Measurements from ENCODE around the gene QTRT2. TPM values are rescaled to one million over a fixed set of nuclear protein-coding genes. Genes with fewer than 3 reads are reported as not detected.

The QTRT2 gene
- total RNA-seq, 2 experiments from 2014 or later, result 30.0 to 33.0 TPM

DNA sequence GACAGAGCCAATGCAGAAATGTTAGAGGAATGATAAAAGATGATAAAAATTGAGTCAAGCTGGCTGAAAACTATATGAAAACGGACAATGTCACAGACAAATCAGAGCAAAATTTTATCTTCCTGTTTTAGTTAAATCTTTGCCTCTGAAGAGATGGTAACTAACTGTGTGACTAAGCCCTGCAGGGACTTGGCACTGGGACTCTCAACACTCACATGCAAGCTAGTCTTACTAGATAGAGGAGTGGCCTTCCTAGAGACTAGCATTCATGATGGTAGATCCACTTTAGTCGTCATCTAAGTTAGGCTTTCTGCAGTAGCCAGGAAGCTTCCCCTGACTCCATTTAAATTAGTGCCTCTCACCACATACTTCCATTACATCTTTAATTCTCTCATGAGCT is 4.3 kb upstream of the QTRT2 start:
- H3K9me3 Mint-ChIP-seq, result no peaks in the 10 kb centered on the region
- peaks cover 6% of the 10 kb centered on the region for H3K4me1 Mint-ChIP-seq
- POLR2A ChIA-PET, result no interaction called here

DNA sequence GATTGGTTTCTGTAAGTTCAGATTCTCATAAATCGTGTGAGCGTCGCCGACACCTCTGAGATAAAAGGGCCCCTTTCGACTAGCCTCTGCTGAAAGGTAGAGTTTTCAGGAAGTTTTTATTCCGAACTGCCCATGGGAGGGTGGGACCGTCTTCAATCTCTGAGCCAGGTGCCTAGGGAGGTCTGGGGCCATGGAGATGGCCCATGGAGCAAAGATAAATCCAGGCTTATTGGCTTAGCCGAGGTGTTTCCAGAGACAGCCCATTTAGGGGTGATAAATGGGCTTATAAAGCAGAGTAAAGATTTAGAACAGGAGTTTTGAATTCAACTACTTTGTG is 442 bp downstream of the QTRT2 start:
- Mint-ChIP-seq H3K27ac (peak overlapping the region; percentile 88), H3K4me3 (peak overlapping the region; percentile 91), H3K9me3 (no peaks in the 10 kb centered on the region), H3K4me1 (peaks cover 26% of the 10 kb centered on the region), H3K36me3 (peaks cover 8% of the 10 kb centered on the region), H3K27me3 (no peaks in the 10 kb centered on the region)
- ATAC-seq (ENCODE audit: low read depth) (peak; percentile 4), DNase-seq (no peak)
- POLR2A ChIA-PET, result no interaction called here

More for the DNA sequence above, 4.3 kb upstream of the QTRT2 start:
- H3K27ac Mint-ChIP-seq, result no peak overlapping the region
- ATAC-seq (ENCODE audit: low read depth), result no peak
- H3K36me3 Mint-ChIP-seq, result no peaks in the 10 kb centered on the region
- no peak for DNase-seq
- H3K4me3 Mint-ChIP-seq, result no peak overlapping the region
- H3K27me3 Mint-ChIP-seq, result no peaks in the 10 kb centered on the region

DNA sequence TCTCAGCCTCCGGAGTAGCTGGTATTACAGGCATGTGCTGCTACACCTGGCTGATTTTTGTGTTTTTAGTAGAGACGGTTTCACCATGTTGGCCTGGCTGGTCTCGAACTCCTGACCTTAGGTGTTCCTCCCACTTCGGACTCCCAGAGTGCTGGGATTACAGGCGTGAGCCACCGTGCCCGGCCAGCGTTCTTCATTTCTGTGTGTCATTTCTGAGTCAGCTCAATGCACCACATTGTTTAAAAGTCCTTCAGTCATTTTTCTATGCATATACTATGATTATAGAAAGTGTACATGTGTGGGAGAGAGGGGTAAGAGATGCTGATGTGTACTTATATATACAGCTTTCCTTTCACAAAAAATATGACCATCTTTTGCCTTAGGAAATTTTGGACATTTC is 2.1 kb downstream of the QTRT2 start:
- no peak overlapping the region for H3K27ac Mint-ChIP-seq
- H3K9me3 Mint-ChIP-seq, result no peaks in the 10 kb centered on the region
- H3K36me3 Mint-ChIP-seq, result peaks cover 10% of the 10 kb centered on the region
- peaks cover 32% of the 10 kb centered on the region for H3K4me1 Mint-ChIP-seq
- POLR2A ChIA-PET, result interaction anchor here (0.6 to 0.7 kb wide), 2 partner anchors 8 to 99 kb away, joined by 3 to 4 read pairs; no protein-coding TSS in a partner anchor
- no peak for ATAC-seq (ENCODE audit: low read depth)
- DNase-seq, result no peak
- peak overlapping the region; percentile 91 for H3K4me3 Mint-ChIP-seq
- H3K27me3 Mint-ChIP-seq, result no peaks in the 10 kb centered on the region

DNA sequence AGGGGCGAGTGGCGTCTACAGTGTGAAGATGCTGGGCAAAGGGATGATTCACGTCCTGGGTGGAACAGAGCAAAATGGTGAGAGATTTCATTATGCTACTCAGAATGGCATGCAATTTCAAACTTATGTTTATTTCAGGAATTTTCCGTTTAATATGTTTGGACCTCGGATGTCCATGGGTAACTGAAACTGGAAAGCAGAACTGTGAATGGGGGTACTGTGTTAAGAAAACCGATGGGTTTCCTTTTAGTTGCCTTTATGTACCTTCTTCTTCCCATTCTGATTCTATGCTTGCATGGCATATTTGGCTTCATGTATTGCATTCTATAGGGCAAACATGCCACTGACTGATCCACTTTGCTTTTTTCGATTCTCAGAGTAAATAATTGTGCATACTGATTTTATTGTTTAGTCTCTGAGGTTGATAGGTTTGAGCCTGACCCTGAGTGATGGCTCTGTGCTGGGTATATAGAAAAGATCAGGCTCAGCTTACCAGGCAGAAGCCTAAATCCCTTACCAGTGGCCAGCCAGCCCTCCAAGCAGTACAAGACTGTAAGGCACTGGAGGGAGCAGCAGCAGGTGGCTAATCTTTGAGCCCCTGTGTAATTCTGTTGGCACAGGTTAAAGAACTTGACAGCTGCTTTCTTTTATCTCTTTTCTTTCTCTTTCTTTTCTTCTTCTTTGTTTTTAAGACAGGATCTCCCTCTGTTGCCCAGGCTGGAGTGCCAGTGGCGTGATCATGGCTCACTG is 4.5 kb downstream of the QTRT2 start:
- Mint-ChIP-seq H3K4me3 (no peak overlapping the region), H3K27ac (no peak overlapping the region), H3K27me3 (no peaks in the 10 kb centered on the region), H3K36me3 (peaks cover 10% of the 10 kb centered on the region), H3K4me1 (peaks cover 29% of the 10 kb centered on the region), H3K9me3 (no peaks in the 10 kb centered on the region)
- POLR2A ChIA-PET, result no interaction called here
- ATAC-seq (ENCODE audit: low read depth), result no peak
- DNase-seq, result no peak

DNA sequence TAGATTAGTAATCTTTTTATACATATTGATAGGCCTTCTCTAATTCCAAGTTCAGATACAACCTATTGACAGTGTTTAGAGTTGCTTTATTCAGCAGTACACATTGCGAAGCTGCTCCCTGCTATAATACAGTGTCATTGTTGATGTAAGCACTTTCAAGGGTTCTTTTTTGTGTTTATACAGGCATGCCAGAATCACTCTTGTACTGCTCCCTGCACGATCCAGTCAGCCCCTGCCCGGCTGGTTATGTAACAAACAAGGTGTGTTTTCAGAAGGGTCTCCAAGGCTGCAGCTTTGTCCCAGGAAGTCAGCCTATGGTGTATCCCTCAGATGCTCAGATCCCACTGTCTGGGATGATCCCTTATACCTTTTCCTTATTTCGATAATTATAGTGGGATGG is 11.3 kb downstream of the QTRT2 start:
- Mint-ChIP-seq H3K4me3 (no peak overlapping the region), H3K27me3 (no peaks in the 10 kb centered on the region), H3K4me1 (peaks cover 2% of the 10 kb centered on the region), H3K27ac (no peak overlapping the region), H3K9me3 (no peaks in the 10 kb centered on the region), H3K36me3 (peaks cover 15% of the 10 kb centered on the region)
- DNase-seq (no peak), ATAC-seq (ENCODE audit: low read depth) (no peak)
- POLR2A ChIA-PET, result no interaction called here

DNA sequence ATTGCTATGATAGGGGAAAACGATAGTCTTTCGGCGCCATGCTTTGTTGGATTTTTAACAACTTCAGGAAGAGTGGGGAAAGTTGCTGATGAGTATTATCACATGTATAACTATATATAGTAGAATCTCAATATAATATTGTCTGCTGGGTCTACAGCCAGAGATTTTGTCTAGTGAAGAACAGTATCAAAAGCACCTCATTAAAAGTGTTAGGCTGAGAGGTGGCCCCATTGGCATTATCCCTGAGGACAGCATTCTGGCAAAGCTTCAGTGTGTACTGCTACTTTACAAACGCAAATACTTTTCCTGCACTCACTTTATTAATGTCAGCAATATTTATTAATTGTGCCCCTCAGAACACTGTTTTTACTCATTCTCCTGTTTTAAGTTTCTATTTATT is 11.8 kb downstream of the QTRT2 start:
- H3K27me3 Mint-ChIP-seq, result no peaks in the 10 kb centered on the region
- no peak overlapping the region for H3K4me3 Mint-ChIP-seq
- no peak for DNase-seq
- H3K9me3 Mint-ChIP-seq, result no peaks in the 10 kb centered on the region
- H3K36me3 Mint-ChIP-seq, result peaks cover 14% of the 10 kb centered on the region
- ATAC-seq (ENCODE audit: low read depth), result no peak
- H3K4me1 Mint-ChIP-seq, result no peaks in the 10 kb centered on the region
- no peak overlapping the region for H3K27ac Mint-ChIP-seq
- POLR2A ChIA-PET, result no interaction called here

DNA sequence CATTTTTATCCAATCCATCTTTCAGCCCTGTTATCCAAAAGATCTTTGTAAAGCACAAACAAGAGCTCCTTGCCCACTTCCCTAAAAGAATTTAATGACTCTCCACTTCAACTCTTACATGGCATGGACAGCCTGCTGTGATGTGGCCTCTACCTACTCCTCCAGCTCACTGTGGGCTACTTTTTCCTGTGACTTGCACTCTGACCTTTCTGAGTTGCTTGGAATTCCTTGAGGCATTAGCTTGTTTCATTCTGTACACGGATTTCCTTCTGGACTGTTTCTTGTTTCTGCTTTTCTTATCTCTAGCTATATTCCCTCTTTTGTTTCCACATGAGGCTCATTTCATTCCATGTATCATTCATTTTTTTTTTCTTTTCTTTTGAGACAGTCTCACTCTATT is 15.2 kb downstream of the QTRT2 start:
- no peak for ATAC-seq (ENCODE audit: low read depth)
- Mint-ChIP-seq H3K4me3 (no peak overlapping the region), H3K36me3 (peaks cover 22% of the 10 kb centered on the region), H3K27ac (no peak overlapping the region), H3K9me3 (no peaks in the 10 kb centered on the region), H3K27me3 (no peaks in the 10 kb centered on the region), H3K4me1 (no peaks in the 10 kb centered on the region)
- DNase-seq, result no peak
- POLR2A ChIA-PET, result interaction anchor here (1.1 kb wide), 1 partner anchor 16 kb away, joined by 3 read pairs; the partner anchor contains the start of genes CCDC191 and QTRT2

DNA sequence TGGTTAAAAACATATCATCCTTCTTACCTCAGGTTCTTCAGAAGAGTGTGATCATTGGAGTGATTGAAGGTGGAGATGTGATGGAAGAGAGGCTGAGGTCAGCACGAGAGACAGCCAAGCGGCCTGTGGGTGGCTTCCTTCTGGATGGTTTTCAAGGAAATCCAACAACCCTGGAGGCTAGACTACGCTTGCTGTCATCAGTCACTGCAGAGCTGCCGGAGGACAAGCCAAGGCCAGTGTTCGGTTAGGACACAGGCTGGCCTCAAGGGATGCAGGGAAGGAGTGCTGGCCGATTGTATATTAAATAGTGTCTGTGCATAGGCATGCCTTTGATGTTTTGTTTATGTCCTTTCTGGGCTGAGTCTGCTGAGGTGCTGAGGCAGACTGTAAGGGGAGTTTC is 20.2 kb downstream of the QTRT2 start:
- Mint-ChIP-seq H3K4me3 (no peak overlapping the region), H3K9me3 (no peaks in the 10 kb centered on the region), H3K27me3 (no peaks in the 10 kb centered on the region), H3K4me1 (no peaks in the 10 kb centered on the region), H3K27ac (no peak overlapping the region), H3K36me3 (peaks cover 37% of the 10 kb centered on the region)
- DNase-seq, result no peak
- ATAC-seq (ENCODE audit: low read depth), result no peak
- POLR2A ChIA-PET, result no interaction called here

DNA sequence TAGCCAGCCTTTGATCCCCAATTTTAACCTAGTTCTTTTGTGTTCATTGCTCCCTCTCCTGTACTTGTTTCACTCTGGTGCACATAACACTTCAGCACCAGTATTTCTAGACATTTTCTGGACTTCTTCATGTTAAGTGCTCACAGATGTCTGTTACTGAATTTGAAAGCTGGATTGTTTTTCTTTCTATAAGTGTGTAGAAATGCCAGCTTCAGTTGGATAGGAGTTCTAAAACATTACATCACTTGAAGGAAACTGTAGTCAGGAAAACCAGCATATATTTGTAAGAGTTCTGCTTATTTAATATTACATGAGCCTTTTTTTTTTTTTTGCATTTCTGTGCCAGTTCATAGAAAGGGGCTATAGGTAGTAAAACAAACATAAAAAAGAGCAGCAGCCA is 21.6 kb downstream of the QTRT2 start:
- Mint-ChIP-seq H3K36me3 (peaks cover 35% of the 10 kb centered on the region), H3K4me1 (no peaks in the 10 kb centered on the region), H3K27me3 (no peaks in the 10 kb centered on the region), H3K4me3 (no peak overlapping the region), H3K9me3 (no peaks in the 10 kb centered on the region), H3K27ac (no peak overlapping the region)
- POLR2A ChIA-PET, result no interaction called here
- ATAC-seq (ENCODE audit: low read depth) (no peak), DNase-seq (no peak)

DNA sequence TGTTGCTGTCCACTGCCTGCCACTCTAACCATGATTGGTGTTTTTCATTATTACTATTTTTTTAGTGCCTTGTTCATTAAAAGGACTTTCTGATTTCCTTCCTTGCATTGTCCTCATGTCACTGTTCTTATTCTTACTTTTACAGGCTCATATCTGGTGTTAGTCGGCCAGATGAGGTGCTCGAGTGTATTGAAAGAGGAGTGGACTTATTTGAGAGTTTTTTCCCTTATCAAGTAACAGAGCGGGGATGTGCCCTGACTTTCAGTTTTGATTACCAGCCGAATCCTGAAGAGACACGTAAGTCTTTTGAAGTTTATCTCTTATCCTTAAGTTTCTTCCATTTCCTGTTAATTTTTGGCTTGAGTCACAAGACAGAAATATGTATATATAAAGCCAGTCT is 23.2 kb downstream of the QTRT2 start:
- POLR2A ChIA-PET, result no interaction called here
- Mint-ChIP-seq H3K27ac (no peak overlapping the region), H3K9me3 (no peaks in the 10 kb centered on the region), H3K4me1 (no peaks in the 10 kb centered on the region), H3K36me3 (peaks cover 40% of the 10 kb centered on the region), H3K4me3 (no peak overlapping the region), H3K27me3 (no peaks in the 10 kb centered on the region)
- DNase-seq, result no peak
- no peak for ATAC-seq (ENCODE audit: low read depth)

DNA sequence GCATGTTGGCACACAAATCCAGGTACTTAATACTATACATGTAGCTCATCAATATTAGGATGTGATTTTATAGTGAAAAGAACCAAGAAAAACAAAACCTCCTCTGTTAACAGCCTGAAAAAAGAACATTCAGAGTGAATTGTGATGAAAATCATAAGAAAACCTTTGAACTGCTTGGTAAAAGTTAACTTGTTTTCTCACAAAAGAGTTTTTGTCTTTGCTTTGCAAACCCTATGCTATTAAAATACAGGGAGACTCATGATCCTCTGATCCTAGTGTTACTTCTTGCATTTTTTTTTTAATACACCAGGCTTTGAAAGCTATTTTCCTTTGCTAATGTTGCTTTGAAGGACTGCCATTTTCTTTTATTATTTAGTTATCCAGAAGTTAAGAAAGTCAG is 23.7 kb downstream of the QTRT2 start:
- H3K36me3 Mint-ChIP-seq, result peaks cover 42% of the 10 kb centered on the region
- no peak overlapping the region for H3K27ac Mint-ChIP-seq
- H3K4me3 Mint-ChIP-seq, result no peak overlapping the region
- ATAC-seq (ENCODE audit: low read depth) (no peak), DNase-seq (no peak)
- POLR2A ChIA-PET, result no interaction called here
- no peaks in the 10 kb centered on the region for H3K9me3 Mint-ChIP-seq
- H3K4me1 Mint-ChIP-seq, result no peaks in the 10 kb centered on the region
- H3K27me3 Mint-ChIP-seq, result no peaks in the 10 kb centered on the region

DNA sequence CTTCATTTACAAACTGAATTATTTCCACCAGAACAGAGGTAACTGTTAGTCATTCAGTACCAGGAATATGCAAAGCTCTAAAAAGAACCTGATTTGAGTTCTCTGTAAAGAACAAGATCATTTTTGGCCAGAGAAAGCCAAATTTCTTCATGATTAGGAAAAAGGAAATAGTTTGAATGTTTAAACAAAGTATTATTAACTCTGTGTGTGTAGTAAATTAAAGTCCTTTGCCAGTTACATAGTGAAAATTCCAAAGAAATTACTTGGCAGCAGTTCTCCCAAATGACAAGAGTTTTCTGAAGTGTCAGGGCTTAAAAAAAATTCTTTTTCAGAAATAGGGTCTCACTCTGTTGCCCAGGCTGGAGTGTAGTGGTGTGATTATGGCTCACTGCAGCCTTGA is 24.5 kb downstream of the QTRT2 start:
- H3K27me3 Mint-ChIP-seq, result no peaks in the 10 kb centered on the region
- H3K27ac Mint-ChIP-seq, result no peak overlapping the region
- no peaks in the 10 kb centered on the region for H3K9me3 Mint-ChIP-seq
- H3K36me3 Mint-ChIP-seq, result peaks cover 50% of the 10 kb centered on the region
- POLR2A ChIA-PET, result no interaction called here
- no peaks in the 10 kb centered on the region for H3K4me1 Mint-ChIP-seq
- DNase-seq (no peak), ATAC-seq (ENCODE audit: low read depth) (no peak)
- H3K4me3 Mint-ChIP-seq, result no peak overlapping the region

DNA sequence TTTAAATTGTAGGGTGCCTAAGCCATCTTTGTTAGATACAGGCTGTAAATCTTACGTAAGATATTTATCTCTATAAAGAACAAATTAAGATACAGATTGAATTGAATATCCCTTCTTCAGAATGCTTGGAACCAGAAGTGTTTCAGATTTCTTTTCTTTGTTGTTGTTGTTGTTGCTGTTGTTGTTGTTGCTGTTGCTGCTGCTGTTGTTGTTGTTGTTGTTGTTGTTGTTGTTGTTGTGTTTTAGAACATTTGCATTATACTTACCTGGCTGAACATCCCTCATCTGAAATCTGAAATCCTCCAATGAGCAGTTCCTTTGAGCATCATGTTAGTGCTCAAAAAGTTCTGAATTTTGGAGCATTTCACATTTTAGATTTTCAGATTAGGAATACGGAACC is 26.6 kb downstream of the QTRT2 start:
- POLR2A ChIA-PET, result no interaction called here
- Mint-ChIP-seq H3K4me1 (no peaks in the 10 kb centered on the region), H3K36me3 (peaks cover 54% of the 10 kb centered on the region)

DNA sequence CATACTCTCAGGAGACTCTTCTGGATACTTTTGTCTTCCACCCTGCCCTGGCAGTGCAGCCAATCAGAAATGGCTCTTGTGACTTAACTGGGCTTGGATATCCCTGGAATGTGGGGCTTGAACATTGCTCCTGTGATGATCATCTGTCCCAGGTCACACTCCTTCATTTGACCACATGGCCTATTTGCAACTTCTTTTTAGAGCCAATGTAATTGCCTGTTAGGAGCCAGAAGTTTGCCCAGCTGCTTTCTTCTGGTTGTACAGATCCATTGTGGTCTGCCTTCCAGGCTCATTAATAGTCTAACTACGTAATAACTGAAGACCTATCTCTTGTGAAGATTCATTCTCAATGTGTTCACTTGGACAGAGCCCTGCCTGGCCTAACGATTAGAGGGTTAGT is 29.8 kb downstream of the QTRT2 start:
- DNase-seq (no peak), ATAC-seq (ENCODE audit: low read depth) (no peak)
- H3K4me3 Mint-ChIP-seq, result no peak overlapping the region
- no peak overlapping the region for H3K27ac Mint-ChIP-seq
- H3K27me3 Mint-ChIP-seq, result no peaks in the 10 kb centered on the region
- peaks cover 41% of the 10 kb centered on the region for H3K36me3 Mint-ChIP-seq
- POLR2A ChIA-PET, result no interaction called here
- peaks cover 1% of the 10 kb centered on the region for H3K9me3 Mint-ChIP-seq
- H3K4me1 Mint-ChIP-seq, result no peaks in the 10 kb centered on the region

More for the DNA sequence above, 26.6 kb downstream of the QTRT2 start:
- no peaks in the 10 kb centered on the region for H3K27me3 Mint-ChIP-seq
- H3K9me3 Mint-ChIP-seq, result peaks cover 1% of the 10 kb centered on the region
- H3K27ac Mint-ChIP-seq, result no peak overlapping the region
- no peak for ATAC-seq (ENCODE audit: low read depth)
- H3K4me3 Mint-ChIP-seq, result no peak overlapping the region
- no peak for DNase-seq

DNA sequence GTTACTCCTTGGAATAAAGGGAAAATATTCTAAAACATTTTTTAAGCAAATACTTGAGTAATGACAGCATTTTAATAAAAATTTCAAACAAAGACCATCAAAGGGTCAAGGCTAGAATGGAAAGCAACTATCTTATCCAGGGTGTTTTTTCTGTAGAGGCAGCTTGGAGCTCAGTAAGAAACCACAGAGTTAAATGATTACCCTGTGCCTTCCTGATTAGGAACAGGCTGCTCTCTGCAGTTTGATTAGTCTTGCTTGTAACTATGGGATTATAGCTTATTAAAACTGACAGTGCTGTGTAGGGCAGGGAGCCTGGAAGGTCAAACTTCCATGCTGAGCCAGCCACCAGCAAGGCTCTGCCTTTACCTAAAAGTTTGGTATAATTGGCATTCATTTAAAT is 33.1 kb downstream of the QTRT2 start:
- Mint-ChIP-seq H3K4me1 (peaks cover 5% of the 10 kb centered on the region), H3K27me3 (peaks cover 13% of the 10 kb centered on the region), H3K36me3 (peaks cover 28% of the 10 kb centered on the region), H3K27ac (no peak overlapping the region), H3K9me3 (peaks cover 1% of the 10 kb centered on the region), H3K4me3 (no peak overlapping the region)
- DNase-seq, result no peak
- POLR2A ChIA-PET, result no interaction called here
- no peak for ATAC-seq (ENCODE audit: low read depth)
